HL-60/S4 treated with phorbol 12-myristate 13-acetate at 8.2 ng/mL for 4 days and 3 days (cell line): ENCODE results near the gene NHP2.

Source experiments
- in situ Hi-C: fragments of 300-500 bp; cut with MboI; formaldehyde crosslinking; loops from 2 replicates; pipeline ENCODE4 v1.15.0; 2022; ENCODE audit warnings: low sequenced_read_pairs

Gene NHP2

DNA sequence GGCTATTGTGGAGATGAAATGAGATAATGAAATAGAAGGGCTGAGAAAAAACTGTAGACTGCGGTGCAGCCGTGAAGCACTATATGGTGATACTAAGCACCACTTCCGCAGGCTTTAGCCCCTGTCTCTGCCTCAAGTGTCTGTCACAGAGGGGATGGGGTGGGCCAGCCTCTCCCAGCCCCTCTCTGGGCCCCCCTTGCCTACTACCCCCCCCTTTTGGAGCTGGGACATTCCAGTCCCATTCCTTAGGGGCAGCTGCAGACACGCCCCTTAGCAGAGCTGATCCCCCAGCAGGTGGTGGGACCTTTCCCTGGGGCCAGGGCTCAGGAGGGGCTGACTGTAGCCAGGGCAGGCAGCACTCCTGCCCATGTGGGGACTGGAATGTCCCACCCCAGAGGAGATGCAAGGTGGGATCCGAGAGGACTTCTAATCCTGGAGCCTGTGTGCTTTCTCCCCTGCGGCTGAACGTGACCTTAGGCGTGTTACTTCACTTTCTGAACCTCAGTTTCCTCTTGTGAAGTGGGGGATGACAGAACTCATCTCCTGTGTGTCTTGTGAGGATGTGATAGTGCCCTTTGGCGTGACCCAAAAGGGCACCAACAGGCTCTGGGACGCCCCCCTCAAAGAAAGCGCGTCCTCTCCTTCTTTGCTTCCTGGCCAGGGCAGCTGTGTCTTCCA, 38.4 kb downstream of the NHP2 start:
- in situ Hi-C loops = no loop called here

DNA sequence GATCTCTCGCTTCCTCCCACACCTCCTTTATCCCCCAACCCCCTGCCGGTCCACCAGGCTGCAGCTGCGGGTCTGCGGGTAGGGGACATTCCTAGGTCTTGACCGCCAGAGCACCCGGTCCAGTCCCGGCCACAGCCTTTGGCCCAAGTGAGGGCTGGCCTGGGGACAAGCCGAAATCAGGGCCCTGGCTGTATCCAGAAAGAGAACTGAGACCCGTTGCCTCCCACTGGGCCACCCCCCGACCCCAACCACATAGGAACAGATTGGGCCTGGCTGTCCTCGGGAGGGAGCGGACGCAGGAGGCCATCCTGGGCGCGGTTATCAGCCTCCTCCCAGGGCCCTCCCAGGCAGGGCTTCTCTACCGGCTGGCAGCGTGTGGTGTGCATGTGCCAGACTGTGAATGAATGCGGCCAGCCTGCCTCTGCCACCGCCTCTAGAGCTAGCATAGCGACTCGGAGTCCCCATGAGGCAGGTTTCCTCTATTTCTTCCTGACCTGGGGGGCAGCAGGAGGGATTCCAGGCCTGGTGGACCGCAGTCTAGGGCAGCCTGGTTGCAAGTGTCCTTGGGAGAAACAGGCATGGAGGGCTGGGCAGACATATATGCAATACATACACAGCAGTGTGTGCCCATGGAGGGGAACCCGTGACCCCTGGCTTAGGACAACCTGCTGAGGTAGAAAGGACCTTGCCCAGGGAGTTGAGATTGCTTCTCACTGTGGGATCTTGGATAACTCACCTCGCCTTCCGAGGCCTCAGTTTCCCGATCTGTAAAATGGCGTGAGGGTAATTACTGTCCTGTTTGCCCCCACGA, 39.2 kb downstream of the NHP2 start:
- in situ Hi-C loops = no loop called here

DNA sequence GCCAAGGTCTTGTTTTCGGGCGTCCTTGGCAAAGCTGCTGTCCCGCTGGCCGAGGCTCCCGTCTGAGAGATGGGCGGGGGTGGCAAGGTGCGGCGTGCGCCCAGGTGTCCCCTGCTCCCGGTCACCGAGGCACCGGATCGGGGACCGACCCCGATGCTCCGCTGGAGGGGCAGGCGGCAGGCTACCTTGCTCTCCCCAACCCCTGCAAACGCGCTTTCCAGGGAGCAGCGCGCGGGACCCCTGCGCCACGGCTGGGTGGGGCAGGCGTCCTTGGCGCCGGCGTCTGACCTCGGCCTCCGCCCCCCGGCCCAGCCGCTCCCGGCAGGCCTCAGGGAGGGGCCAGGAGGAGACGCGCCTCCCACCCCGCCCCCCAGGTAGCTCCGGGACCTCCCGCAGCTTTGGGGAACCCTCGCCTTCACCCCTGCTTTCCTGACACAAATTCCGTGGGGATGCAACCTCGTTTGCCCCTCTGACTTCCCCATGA, 39.8 kb downstream of the NHP2 start:
- in situ Hi-C loops = no loop called here

DNA sequence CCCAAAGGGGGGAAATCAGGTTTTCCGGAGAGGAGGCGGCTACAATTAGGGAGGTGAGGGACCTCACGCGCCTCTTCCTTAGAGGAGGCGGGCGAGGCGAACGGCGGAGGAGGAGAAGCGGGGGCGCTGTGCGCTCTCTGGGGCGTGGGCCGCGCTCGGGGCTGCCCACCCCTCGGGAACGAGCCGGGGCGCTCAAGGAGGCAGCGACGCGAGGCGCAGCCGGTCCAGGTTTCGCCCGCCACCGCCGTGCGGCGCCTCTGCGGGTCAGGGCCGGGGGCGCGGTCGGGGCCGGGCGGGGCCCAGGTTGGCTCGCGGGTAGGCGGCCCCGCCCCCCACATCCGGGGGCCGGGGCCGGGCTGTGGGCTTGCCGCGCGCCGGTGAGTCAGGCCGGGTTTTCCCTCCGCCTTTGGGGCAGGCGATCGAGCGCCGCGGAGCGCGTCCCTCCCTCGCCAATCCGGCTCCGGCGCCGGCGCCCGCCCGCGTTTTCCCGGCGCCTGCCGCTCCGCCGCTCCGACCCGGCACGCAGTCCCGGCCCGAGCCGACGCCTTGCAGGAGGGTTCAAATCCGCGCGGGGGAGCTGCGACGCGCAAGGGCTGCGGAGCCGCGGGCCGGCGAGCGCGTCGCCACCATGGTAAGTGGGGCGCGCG, 40.4 kb downstream of the NHP2 start, which contains the start of gene N4BP3:
TSS of gene N4BP3 (plus strand) at position 392 of the 647 bp plus-strand sequence. CDS start 6,052 bp downstream, outside the sequence.
- in situ Hi-C loops = no loop called here

DNA sequence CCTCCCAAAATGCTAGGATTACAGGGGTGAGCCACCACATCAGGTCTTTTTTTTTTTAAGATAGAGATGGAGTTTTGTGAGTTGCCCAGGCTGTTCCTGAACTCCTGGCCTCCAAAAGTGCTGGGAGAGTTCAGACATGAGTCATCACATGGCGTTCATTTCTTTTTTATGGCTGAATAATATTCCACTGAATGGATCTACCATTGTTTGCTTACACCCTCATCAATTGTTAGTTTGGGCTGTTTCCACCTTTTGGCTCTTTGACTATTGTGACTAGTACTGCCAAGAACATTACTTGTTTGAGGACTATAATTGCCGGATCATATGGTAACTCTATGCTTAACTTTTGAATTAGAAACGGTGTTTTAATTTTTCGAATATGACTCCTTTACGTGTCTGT, 41.1 kb downstream of the NHP2 start:
- in situ Hi-C loops = no loop called here

DNA sequence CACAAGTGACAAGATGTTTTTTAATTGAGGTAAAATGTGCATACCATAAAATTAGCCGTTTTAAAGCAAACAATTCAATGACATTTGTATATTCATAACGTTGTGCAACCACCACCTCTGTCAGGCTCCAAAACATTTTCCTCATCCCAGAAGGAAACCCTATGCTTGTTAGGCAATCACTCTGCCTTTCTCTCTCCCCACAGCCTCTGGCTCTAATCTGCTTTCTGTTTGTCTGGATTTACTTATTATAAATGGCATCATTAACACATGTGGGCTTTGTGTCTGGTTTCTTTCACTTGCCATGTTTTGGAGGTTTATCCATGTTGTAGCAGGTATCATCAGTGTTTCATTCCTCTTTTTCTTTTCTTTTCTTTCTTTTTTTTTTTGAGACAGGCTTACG, 41.8 kb downstream of the NHP2 start:
- in situ Hi-C loops = no loop called here

DNA sequence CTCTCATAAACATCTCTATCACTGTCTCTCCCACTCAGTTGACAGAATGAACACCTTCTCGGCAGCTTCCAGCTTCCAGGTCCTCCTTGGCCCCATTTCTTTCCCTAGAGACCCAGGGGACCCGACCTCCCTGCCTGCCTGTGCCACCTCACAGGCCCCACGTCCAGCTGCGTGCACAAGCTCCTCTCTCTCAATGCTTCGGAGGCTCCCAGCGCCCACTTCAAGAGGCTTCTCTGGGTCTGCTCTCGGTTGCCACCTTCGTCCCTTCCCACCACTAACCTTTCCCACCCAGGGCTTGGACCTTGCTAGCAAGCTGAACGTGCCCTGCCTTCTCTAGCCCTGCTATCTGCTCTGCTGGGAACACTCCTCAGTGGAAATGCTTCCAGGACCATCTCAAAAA, 43.2 kb downstream of the NHP2 start:
- in situ Hi-C loops = no loop called here

DNA sequence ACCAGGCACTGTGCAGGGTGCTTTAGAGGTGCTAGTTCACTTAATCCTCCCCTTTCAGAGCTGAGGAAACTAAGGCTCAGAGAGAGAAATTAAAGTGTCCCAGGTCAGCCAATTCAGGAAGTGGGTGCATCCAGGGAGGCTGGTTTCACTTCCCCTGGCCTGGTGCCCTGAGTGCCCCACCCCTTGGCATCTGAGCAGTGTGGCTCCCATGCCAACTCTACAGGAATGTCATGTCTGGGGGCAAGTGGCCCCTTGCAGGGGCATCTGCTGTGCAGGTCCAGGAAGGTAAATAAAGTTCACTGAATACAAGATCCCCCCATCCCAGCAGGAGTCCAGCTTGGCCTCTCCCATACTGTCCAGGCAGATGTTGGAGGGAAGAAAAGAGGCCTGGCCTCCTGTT, 44.7 kb downstream of the NHP2 start:
- in situ Hi-C loops = no loop called here

DNA sequence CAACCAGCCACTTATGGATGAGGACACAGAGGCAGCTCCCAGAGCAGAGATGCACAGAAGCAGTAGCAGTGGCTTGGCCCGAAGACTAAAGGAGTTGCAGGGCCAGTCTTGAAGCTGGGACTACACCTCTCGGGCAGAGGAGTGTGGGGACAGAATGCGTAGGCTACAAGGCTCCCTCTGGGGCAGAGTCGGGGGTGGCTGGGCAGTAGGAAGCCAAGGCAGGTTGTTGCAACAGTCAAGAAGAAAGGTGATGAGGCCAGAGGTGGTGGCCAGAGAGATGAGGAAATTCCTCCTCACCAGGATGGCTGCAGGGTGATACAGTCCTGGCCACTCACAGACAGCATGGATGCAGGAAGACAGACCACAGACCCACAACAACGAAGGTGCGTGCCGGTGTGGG, 45.2 kb downstream of the NHP2 start:
- in situ Hi-C loops = no loop called here

DNA sequence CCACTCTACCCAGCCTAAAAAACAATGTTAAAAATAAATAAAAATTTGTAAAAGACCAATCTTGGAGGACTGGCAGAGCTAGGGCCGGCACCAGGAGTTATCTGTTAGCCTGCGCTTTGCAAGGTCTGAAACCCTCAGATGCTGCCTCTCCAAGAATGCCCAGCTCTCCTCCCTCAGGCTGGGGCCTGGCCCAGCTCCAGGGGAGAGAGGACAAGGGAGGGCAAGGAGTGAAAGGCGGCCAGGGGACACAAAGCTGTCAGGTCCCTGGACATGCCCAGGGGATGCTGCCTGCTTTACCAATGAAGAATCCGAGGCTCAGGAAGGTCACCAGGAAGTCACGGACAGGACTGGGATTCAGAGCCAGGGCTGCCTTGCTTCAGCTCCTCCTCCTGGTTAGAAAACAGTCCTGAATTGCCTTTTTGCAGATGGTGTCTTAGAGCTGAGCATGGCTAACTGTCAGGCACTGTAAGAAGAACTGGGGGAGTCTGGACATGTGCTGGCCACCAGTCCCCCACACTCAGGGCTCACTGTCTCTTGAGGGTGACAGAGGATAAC, 45.9 kb downstream of the NHP2 start:
- in situ Hi-C loops = no loop called here

DNA sequence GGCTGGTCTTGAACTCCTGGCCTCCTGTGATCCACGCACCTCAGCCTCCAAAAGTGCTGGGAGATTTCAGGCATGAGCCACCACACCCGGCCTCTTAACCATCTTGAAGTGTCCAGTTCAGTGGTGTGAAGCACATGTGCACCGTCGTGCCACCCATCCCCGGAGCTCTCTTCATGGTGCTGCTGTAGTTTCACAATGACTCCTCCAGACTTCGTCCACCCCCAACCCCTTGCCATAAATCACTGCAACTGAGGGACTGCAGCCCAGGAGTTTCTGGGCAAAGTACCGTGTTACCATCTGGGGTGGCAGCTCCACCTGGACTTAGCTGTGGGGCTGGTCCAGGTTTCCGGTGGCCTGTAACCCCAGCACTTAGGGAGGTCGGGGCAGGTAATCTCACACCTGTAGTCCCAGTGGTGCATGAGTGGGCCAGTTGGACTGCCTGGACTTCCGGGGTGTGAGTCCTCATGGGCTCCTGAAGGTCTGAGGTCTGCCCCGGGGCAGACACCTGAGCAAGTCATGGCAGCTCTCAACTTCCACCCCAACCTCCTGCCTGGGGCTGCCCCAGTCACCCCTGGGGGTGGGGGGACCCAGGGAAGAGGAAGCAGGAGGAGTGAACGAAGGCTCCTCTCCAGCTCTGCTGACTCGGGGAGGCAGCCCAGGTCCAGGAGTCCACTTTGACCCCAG, 47.0 kb downstream of the NHP2 start:
- in situ Hi-C loops = no loop called here

DNA sequence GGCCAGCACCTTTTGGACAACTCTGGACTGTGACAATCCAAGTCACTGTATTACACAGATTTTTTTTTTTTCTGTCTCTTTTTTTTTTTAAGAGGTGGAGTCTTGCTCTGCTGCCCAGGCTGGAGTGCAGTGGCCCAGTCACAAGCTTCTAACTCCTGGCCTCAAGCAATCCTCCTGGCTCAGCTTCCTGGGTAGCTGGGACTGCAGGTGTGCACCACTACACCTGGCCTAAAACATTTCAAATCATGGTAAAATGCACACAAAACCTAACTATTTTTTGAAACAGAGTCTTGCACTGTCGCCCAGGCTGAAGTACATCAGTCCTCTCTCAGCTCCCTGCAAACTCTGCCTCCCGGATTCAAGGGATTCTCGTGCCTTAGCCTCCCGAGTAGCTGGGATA, 47.6 kb downstream of the NHP2 start:
- in situ Hi-C loops = no loop called here

DNA sequence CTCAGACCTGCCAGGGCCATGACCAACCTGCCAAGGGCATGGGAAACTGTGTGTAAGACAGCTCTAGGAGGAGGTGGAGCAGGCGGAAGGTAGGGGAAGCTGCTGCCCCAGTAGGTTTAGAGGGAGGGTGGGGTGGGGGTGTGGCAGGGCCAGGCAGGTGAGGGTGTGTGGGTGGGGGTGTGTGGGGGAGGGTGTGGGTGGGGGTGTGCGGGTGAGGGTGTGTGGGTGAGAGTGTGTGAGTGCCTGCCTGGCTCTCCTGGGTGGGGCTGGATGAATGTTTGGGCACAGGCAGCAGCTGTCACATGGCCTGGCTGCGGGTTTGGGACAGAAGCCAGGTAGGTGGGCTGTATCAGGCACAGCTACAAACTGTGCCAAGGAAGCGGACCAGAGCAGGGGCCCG, 49.2 kb downstream of the NHP2 start:
- in situ Hi-C loops = no loop called here

DNA sequence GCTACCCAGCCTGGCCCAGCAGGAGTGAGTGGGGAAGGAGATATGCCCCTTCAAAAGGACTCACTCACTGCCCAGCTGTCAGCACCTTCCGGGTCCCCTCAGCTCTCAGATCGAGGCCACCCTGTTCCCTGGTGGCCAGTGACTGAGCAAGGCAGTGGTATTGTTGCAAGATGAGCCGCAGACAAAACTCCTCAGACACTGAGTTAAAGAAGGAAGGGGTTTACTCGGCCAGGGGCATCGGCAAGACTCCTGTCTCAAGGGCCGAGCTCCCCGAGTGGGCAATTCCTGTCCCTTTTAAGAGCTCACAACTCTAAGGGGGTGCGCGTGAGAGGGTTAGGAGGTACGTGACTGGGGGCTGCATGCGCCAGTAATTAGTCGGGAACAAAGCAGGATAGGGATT, 50.1 kb downstream of the NHP2 start:
- in situ Hi-C loops = no loop called here
